Heart left ventricle (tissue), 16 donors: ENCODE data around the gene SLC39A9. TPM values are rescaled to one million over a fixed set of nuclear protein-coding genes. Genes with fewer than 3 reads are reported as not detected.

ENCODE experiments used
- ATAC-seq, 4 donors: fragments of 200-7000 bp; cut with Tn5 transposase; one replicate each; pipeline ENCODE4 v1.9.1; 2020 to 2022; ENCODE audit warnings: moderate library complexity in 4 of 4, mild to moderate bottlenecking in 3 of 4, moderate number of reproducible peaks in 1 of 4
- DNase-seq, 5 donors: peaks; one replicate each; pipeline ENCODE4 v3.0.0-alpha.2; 2020
- H3K27ac ChIP-seq, 12 donors: fragments of 200-600 bp; sonication (generic) in 4 of 12; one replicate each; pipeline versions ENCODE4 v1.5.0 to v1.8.0; 2016 to 2022; ENCODE audit warnings: mild to moderate bottlenecking in 2 of 12
- H3K27me3 ChIP-seq, 9 donors: fragments of 200-600 bp; sonication (generic) in 2 of 9; one replicate each; pipeline versions ENCODE4 v1.5.1 to v1.8.0; 2016 to 2022; ENCODE audit warnings: mild to moderate bottlenecking in 3 of 9
- H3K36me3 ChIP-seq, 9 donors: fragments of 200-600 bp; sonication (generic) in 2 of 9; one replicate each; pipeline versions ENCODE4 v1.5.0 to v1.8.0; 2018 to 2022; ENCODE audit warnings: mild to moderate bottlenecking in 2 of 9
- H3K4me1 ChIP-seq, 12 donors: fragments of 200-600 bp; sonication (generic) in 4 of 12; one replicate each; pipeline versions ENCODE4 v1.5.0 to v1.8.0; 2016 to 2022; ENCODE audit warnings: mild to moderate bottlenecking in 3 of 12
- H3K4me3 ChIP-seq, 12 donors: fragments of 200-600 bp; sonication (generic) in 4 of 12; one replicate each; pipeline versions ENCODE4 v1.5.0 to v1.8.0; 2017 to 2022; ENCODE audit warnings: mild to moderate bottlenecking in 9 of 12, moderate library complexity in 4 of 12
- H3K9me3 ChIP-seq, 12 donors: fragments of 200-600 bp; sonication (generic) in 4 of 12; one replicate each; pipeline versions ENCODE4 v1.5.0 to v1.8.0; 2016 to 2022; ENCODE audit warnings: mild to moderate bottlenecking in 1 of 12
- CTCF ChIP-seq, 12 donors: fragments of 200-600 bp; sonication (generic) in 4 of 12; IDR thresholded peaks; one replicate each; pipeline versions ENCODE4 v1.5.0 to v1.8.0; 2018 to 2022; ENCODE audit warnings: antibody characterized with exemption in 12 of 12, mild to moderate bottlenecking in 5 of 12
- POLR2A ChIP-seq, 2 donors: fragments of 450-650 bp; IDR thresholded peaks; one replicate each; pipeline ENCODE4 v1.6.1; 2017; ENCODE audit warnings: antibody characterized with exemption in 2 of 2, mild to moderate bottlenecking in 2 of 2, moderate library complexity in 2 of 2
- WGBS, 4 donors: extraction: QIAGEN DNeasy Blood & Tissue Kit in 2 of 4; methylation state at CpG; one replicate each; pipeline versions ENCODE4 v1.1.5 to v1.1.7; 2013 to 2018; 5-methylcytosine and 5-hydroxymethylcytosine counted together
- intact Hi-C, 10 donors: fragments of 100-400 bp; cut with DNase I; formaldehyde crosslinking; loops; one replicate each; pipeline versions ENCODE4 v1.11.1 to v1.14.2; 2022
- polyA plus RNA-seq, 2 donors: library from polyadenylated mRNA; stranded (reverse); fragments of 200-250 nt; gene quantifications; one replicate each; pipeline ENCODE4 v1.2.3, GENCODE V29; 2013
- total RNA-seq, 9 donors: library from RNA; depleted of rRNA in 2 of 9; stranded (reverse); fragments of >200 nt in 2 of 9; fragmentation: NEBNext Ultra II Directional in 3 of 9; extraction: Animal tissue kit (Norgen Biotek cat#: 25700) in 3 of 9; gene quantifications; one replicate each; pipeline versions ENCODE4 v1.1.0 to v1.2.4, GENCODE V29; 2016 to 2023
- donor health status: ischemic (EF 13 %, LVEDD 7.1; RV severe dilation, severe dysfunction).
- donor health status: healthy with polysubstance abuse.
- donor health status: DM: no; HTN: yes; CAD: no.
- donor health status: DM: no; HTN: no; CAD: no.
- donor health status: ischemic (EF 25% LVEDD 6.9; RV normal size, moderate dysfunction).
- donor health status: ischemic (EF 25% LVEDD 5.7; RV mildly dilated, moderate dysfunction).
- donor health status: healthy.
- donor health status: DM: yes; HTN: yes; CAD: no.
- donor health status: ischemic (EF 35%, LVEDD 5.7; RV mildly dilated, moderate dysfunction).
- donor health status: nonischemic (EF 11% LVEDD 7.7; RV severe dilation, severe dysfunction).
- donor health status: DM: yes; HTN: yes; CAD: no.
- donor health status: PGD.
- donor health status: ischemic (EF 29% LVEDD 5.4; RV normal size, mild dysfunction).
- donor health status: nonischemic (EF 23%, LVEDD 6.1; RV moderate dilation, normal function).

Gene SLC39A9
- total and polyA plus RNA-seq, 11 donors: 7.2 to 37.5 (median 25.5) TPM

- Histone ChIP-seq H3K4me1 (peaks cover 0 to 18% (median 13%) of the 10 kb centered on the region in 12 donors), H3K27me3 (peaks cover 5 to 40% (median 20%) of the 10 kb centered on the region in 9 donors), H3K4me3 (no peak overlapping the region), H3K36me3 (no peaks in the 10 kb centered on the region), H3K9me3 (no peaks in the 10 kb centered on the region), H3K27ac (no peak overlapping the region)
- ATAC-seq (no peak), DNase-seq (no peak)
- intact Hi-C loops: no loop called here
- no peak for TF ChIP-seq CTCF (IDR thresholded peaks at IDR 0.05)
- TF ChIP-seq POLR2A (IDR thresholded peaks at IDR 0.05): no peak
- 33 to 62% (median 57%) methylated on average over 4 of the region's 4 CpGs for WGBS, 4 donors
Observed at GRCh38 chr14:69487771-69488170, 89.3 kb downstream of the SLC39A9 start.

GRCh38 chr14:69489495-69489894 is 91.0 kb downstream of the SLC39A9 start:
- ATAC-seq (no peak), DNase-seq (no peak)
- H3K27me3 ChIP-seq: peaks cover 2 to 28% (median 13%) of the 10 kb centered on the region in 9 donors
- H3K9me3 ChIP-seq: no peaks in the 10 kb centered on the region
- peaks cover 0 to 7% (median 6%) of the 10 kb centered on the region in 12 donors for H3K4me1 ChIP-seq
- no peak overlapping the region for H3K27ac ChIP-seq
- intact Hi-C loops: no loop called here
- no peak overlapping the region for H3K4me3 ChIP-seq
- no peaks in the 10 kb centered on the region for H3K36me3 ChIP-seq
- TF ChIP-seq CTCF (IDR thresholded peaks at IDR 0.05) (no peak), POLR2A (IDR thresholded peaks at IDR 0.05) (no peak)

- WGBS, 4 donors: 84 to 93% (median 86%) methylated on average over 7 of the region's 7 CpGs
- no peaks in the 10 kb centered on the region for H3K9me3 ChIP-seq
- intact Hi-C loops: no loop called here
- H3K4me1 ChIP-seq: no peaks in the 10 kb centered on the region
- no peak overlapping the region for H3K27ac ChIP-seq
- DNase-seq (no peak), ATAC-seq (no peak)
- H3K27me3 ChIP-seq: peaks cover 0 to 19% (median 5%) of the 10 kb centered on the region in 9 donors
- TF ChIP-seq POLR2A (IDR thresholded peaks at IDR 0.05) (no peak), CTCF (IDR thresholded peaks at IDR 0.05) (no peak)
- H3K36me3 ChIP-seq: no peaks in the 10 kb centered on the region
- no peak overlapping the region for H3K4me3 ChIP-seq
Observed at GRCh38 chr14:69490219-69490918, 91.9 kb downstream of the SLC39A9 start.

GRCh38 chr14:69491193-69491592 is 92.7 kb downstream of the SLC39A9 start:
- ATAC-seq (no peak), DNase-seq (no peak)
- no peak overlapping the region for H3K4me3 ChIP-seq
- intact Hi-C loops: no loop called here
- WGBS, 4 donors: 84 to 94% (median 89%) methylated on average over 3 of the region's 3 CpGs
- TF ChIP-seq CTCF (IDR thresholded peaks at IDR 0.05) (no peak), POLR2A (IDR thresholded peaks at IDR 0.05) (no peak)
- no peaks in the 10 kb centered on the region for H3K9me3 ChIP-seq
- peaks cover 0 to 11% (median 0%) of the 10 kb centered on the region in 9 donors for H3K27me3 ChIP-seq
- no peak overlapping the region for H3K27ac ChIP-seq
- H3K4me1 ChIP-seq: no peaks in the 10 kb centered on the region
- no peaks in the 10 kb centered on the region for H3K36me3 ChIP-seq
